ENCODE data around the gene PRKN.

PRKN gene

GRCh38 chr6:161438430-161439030 is 1289.0 kb downstream of the PRKN start:
- no peak overlapping the region for H3K4me3 Mint-ChIP-seq
- TF ChIP-seq, protein P1, sequence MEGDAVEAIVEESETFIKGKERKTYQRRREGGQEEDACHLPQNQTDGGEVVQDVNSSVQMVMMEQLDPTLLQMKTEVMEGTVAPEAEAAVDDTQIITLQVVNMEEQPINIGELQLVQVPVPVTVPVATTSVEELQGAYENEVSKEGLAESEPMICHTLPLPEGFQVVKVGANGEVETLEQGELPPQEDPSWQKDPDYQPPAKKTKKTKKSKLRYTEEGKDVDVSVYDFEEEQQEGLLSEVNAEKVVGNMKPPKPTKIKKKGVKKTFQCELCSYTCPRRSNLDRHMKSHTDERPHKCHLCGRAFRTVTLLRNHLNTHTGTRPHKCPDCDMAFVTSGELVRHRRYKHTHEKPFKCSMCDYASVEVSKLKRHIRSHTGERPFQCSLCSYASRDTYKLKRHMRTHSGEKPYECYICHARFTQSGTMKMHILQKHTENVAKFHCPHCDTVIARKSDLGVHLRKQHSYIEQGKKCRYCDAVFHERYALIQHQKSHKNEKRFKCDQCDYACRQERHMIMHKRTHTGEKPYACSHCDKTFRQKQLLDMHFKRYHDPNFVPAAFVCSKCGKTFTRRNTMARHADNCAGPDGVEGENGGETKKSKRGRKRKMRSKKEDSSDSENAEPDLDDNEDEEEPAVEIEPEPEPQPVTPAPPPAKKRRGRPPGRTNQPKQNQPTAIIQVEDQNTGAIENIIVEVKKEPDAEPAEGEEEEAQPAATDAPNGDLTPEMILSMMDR (IDR thresholded peaks at IDR 0.05) = no peak
- H3K36me3 Mint-ChIP-seq (ENCODE audit: low read depth) = no peaks in the 10 kb centered on the region
- no peak overlapping the region for H3K27ac Mint-ChIP-seq
- no peaks in the 10 kb centered on the region for H3K9me3 Mint-ChIP-seq
- DNase-seq = no peak
- peaks cover 42% of the 10 kb centered on the region for H3K4me1 Mint-ChIP-seq
- peaks cover 2% of the 10 kb centered on the region for H3K27me3 Mint-ChIP-seq (ENCODE audit: low read depth, poor library complexity)

DNA sequence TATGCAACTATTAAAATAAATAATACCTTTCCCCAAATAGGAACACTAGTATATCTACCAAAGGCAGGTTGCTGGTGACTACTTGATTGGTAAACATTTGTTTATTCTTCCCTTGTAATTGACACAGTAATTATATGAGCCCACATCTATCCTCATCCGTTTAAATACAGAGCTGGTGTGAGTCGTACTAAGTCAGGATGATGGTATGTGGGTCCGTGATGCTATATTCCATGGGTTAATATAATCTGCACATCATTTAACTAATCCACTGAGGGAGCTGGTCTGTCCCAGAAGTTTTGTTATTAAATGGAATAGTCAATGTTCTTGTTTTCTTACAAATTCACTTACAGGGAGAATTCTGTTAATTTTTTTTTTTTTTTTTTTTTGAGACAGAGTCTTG is 1289.7 kb downstream of the PRKN start:
- Mint-ChIP-seq H3K27ac (no peak overlapping the region), H3K36me3 (ENCODE audit: low read depth) (no peaks in the 10 kb centered on the region)

DNA sequence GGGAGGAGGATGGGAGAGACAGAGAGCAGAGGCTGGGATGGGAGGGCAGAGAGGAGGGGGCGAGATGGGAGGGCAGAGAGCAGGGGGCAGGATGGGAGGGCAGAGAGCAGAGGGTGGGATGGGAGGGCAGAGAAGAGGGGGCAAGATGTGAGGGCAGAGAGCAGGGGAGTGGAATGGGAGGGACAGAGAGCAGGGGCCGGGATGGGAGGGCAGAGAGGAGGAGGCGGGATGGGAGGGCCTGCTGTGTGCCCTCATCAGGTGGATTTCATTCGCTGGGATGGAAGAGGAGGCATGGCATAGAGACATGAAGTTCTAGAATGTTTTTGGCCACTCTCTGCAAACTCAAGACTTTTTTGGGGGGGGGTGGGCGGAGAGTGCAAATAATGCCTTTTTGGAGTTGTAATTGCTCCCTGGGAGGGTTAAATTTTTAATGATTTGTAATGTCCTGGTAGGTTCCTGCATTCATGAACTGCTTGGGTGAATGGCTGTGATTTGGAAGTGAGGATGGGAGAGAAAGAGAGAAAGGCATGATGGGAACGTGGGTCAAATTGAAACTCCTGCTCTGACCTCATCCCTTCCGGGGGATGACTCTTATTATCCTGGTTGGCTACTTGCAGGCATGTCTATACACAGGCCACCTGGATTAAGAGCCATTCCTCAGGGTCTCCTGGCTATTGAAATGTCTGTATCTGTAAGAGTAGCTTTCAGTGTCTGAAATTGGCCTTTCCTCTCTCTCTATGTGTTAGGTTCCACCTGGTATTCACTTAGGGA is 1291.3 kb downstream of the PRKN start:
- H3K4me1 Mint-ChIP-seq = peaks cover 32% of the 10 kb centered on the region

More for the DNA sequence above, 1289.7 kb downstream of the PRKN start:
- TF ChIP-seq, protein P1 (IDR thresholded peaks at IDR 0.05) = no peak
- Mint-ChIP-seq H3K27me3 (ENCODE audit: low read depth, poor library complexity) (peaks cover 2% of the 10 kb centered on the region), H3K9me3 (no peaks in the 10 kb centered on the region), H3K4me1 (peaks cover 40% of the 10 kb centered on the region), H3K4me3 (no peak overlapping the region)
- DNase-seq = no peak

DNA sequence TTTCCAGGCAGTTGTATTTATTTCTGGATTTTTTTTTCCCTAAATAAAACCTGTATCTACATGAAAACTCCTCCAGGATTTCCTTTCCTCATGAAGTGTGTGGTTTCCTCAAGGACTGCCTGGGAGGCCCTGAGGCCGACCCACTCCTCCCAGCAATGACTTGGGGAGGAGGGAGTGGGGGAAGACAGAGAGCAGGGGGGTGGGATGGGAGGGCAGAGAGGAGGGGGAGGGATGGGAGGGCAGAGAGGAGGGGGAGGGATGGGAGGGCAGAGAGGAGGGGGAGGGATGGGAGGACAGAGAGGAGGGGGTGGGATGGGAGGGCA is 1291.9 kb downstream of the PRKN start:
- DNase-seq = no peak
- TF ChIP-seq, protein P1 (IDR thresholded peaks at IDR 0.05) = no peak
- Mint-ChIP-seq H3K36me3 (ENCODE audit: low read depth) (no peaks in the 10 kb centered on the region), H3K27me3 (ENCODE audit: low read depth, poor library complexity) (peaks cover 2% of the 10 kb centered on the region), H3K27ac (no peak overlapping the region), H3K4me1 (peaks cover 29% of the 10 kb centered on the region), H3K9me3 (no peaks in the 10 kb centered on the region), H3K4me3 (no peak overlapping the region)

More for the DNA sequence above, 1291.3 kb downstream of the PRKN start:
- no peak overlapping the region for H3K27ac Mint-ChIP-seq
- TF ChIP-seq, protein P1 (IDR thresholded peaks at IDR 0.05) = no peak
- no peak overlapping the region for H3K4me3 Mint-ChIP-seq
- H3K27me3 Mint-ChIP-seq (ENCODE audit: low read depth, poor library complexity) = peaks cover 2% of the 10 kb centered on the region
- H3K36me3 Mint-ChIP-seq (ENCODE audit: low read depth) = no peaks in the 10 kb centered on the region
- H3K9me3 Mint-ChIP-seq = no peaks in the 10 kb centered on the region
- DNase-seq = no peak

- Mint-ChIP-seq H3K36me3 (ENCODE audit: low read depth) (no peaks in the 10 kb centered on the region), H3K4me3 (no peak overlapping the region), H3K4me1 (peaks cover 27% of the 10 kb centered on the region), H3K27me3 (ENCODE audit: low read depth, poor library complexity) (peaks cover 3% of the 10 kb centered on the region), H3K27ac (no peak overlapping the region), H3K9me3 (peaks cover 2% of the 10 kb centered on the region)
- TF ChIP-seq, protein P1 (IDR thresholded peaks at IDR 0.05) = no peak
- DNase-seq = no peak
Measured at GRCh38 chr6:161434921-161435747, 1292.4 kb downstream of the PRKN start.

Measured in nephron progenitor cell (in vitro differentiated cells).